ENCODE data around the gene UAP1L1. TPM values are rescaled to one million over a fixed set of nuclear protein-coding genes. Genes with fewer than 3 reads are reported as not detected.

The UAP1L1 gene
- total RNA-seq, 2 experiments from 2014 or later, result 6.5 to 6.8 TPM

DNA sequence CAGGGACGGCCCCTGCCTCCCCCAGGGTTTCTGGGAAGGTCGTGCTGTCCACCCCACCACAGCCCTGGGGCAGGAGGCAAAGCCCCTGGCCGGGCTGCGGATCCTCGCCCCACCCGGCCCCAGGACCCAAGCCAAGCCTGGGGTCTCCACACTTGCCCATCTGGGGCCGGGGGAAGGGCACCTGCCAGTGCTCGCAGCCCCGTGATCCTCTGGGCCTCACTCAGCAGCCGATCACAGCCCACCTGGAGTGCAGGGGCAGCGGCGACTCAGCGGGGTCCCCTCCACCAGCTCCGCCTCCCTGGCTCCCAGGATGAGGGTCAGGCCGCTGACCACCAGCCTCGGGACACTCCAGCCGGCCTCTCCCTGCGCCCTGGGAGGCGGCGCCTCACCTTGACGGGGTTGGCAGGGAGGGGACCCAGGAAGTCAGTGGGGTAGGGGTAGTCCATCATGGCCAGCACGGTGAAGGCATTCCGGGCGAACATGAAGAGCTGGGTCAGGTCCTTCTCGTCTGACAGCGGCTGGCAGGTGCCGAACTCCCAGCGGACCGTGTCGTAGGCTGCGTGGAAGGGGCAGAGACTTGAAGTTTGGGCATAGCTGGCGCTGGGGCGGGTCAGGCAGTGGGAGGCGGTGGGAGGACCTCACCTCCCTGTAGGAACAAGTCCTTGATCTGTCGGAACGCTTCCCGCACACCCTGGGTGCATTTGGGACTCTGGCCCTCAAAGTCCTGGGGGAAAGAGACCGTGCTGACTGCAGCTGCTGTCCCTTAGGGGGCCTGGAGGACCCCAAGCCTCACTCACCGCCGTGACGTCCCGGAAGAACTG, 35.5 kb downstream of the UAP1L1 start:
- Mint-ChIP-seq H3K27ac (peak overlapping the region; percentile 44), H3K4me1 (ENCODE audit: low read depth) (no peaks in the 10 kb centered on the region), H3K9me3 (no peaks in the 10 kb centered on the region), H3K4me3 (peak overlapping the region; percentile 79), H3K36me3 (ENCODE audit: low read depth) (peaks cover 28% of the 10 kb centered on the region), H3K27me3 (no peaks in the 10 kb centered on the region)
- Histone ChIP-seq H3K27ac (ENCODE audit: low read depth in 1 of 2, low read length in 2 of 2) (no peak overlapping the region), H3K4me3 (ENCODE audit: low read length) (no peak overlapping the region), H3K27me3 (ENCODE audit: control insufficient read depth in 1 of 2, insufficient read depth in 2 of 2, low read length in 2 of 2) (no peaks in the 10 kb centered on the region), H3K36me3 (ENCODE audit: insufficient read depth, low read length) (peaks cover 50% of the 10 kb centered on the region), H3K4me1 (ENCODE audit: insufficient read depth, low read length) (peaks cover 28% of the 10 kb centered on the region), H3K9me3 (ENCODE audit: control insufficient read depth in 1 of 2, insufficient read depth in 1 of 2, low read length in 2 of 2) (no peaks in the 10 kb centered on the region)
- peak in 1 of 14 experiments; percentile 40 for DNase-seq
- no peak for ATAC-seq (ENCODE audit: poor library complexity)
- TF ChIP-seq, protein P1, sequence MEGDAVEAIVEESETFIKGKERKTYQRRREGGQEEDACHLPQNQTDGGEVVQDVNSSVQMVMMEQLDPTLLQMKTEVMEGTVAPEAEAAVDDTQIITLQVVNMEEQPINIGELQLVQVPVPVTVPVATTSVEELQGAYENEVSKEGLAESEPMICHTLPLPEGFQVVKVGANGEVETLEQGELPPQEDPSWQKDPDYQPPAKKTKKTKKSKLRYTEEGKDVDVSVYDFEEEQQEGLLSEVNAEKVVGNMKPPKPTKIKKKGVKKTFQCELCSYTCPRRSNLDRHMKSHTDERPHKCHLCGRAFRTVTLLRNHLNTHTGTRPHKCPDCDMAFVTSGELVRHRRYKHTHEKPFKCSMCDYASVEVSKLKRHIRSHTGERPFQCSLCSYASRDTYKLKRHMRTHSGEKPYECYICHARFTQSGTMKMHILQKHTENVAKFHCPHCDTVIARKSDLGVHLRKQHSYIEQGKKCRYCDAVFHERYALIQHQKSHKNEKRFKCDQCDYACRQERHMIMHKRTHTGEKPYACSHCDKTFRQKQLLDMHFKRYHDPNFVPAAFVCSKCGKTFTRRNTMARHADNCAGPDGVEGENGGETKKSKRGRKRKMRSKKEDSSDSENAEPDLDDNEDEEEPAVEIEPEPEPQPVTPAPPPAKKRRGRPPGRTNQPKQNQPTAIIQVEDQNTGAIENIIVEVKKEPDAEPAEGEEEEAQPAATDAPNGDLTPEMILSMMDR (IDR thresholded peaks at IDR 0.05), result no peak
- intact Hi-C loops (cut with DNase I, micrococcal nuclease), result no loop called here
- CTCF ChIA-PET, result interaction anchor here (0.8 to 1.6 kb wide), 3 partner anchors 17 to 124 kb away, joined by 3 to 4 read pairs (median 4); partner anchors contain the start of gene RNF224
- POLR2A ChIA-PET, result interaction anchor here (0.9 to 2.9 kb wide), 5 partner anchors 17 to 128 kb away, joined by 3 to 10 read pairs (median 8); partner anchors contain the start of genes MAN1B1 and TUBB4B

DNA sequence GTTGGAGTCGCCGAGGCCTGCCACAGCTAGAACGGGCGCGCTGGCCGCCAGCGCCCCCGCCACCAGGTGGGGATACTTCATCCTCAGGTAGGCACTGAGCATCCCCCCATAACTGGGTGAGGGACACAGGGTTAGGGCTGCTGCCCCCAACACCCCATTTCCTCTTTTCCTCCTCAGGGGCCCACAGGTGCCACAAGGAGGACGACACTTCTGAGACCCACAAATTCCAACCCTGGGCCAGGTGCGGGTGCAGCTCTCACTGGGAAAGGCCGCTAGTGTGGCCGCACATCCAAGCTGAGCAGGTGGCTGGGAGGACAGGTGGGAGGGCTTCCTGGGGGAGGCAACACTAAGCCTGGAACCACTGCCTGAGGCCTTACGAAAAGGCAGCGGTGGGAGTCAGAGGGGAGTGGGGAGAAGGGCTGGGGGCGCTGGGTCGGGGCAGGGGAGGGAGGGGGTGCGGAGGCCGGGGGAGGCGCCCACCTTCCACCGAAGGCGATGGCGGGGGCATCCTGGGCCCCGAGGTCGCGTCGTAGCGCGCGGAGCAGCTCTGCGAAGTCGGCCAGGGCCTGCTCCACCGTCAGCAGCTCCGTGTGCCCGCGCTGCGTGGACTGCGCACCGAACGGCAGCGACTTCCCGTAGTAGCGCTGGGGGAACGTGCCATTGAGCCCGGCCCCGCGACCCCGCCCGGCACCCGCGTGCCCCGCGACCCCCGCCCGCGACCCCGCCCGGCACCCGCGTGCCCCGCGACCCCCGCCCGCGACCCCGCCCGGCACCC, 36.3 kb downstream of the UAP1L1 start:
- Histone ChIP-seq H3K4me3 (ENCODE audit: low read length) (peak overlapping the region; percentile 48), H3K4me1 (ENCODE audit: insufficient read depth, low read length) (peaks cover 28% of the 10 kb centered on the region), H3K27me3 (ENCODE audit: control insufficient read depth in 1 of 2, insufficient read depth in 2 of 2, low read length in 2 of 2) (no peaks in the 10 kb centered on the region), H3K36me3 (ENCODE audit: insufficient read depth, low read length) (peaks cover 42% of the 10 kb centered on the region), H3K9me3 (ENCODE audit: control insufficient read depth in 1 of 2, insufficient read depth in 1 of 2, low read length in 2 of 2) (no peaks in the 10 kb centered on the region), H3K27ac (ENCODE audit: low read depth in 1 of 2, low read length in 2 of 2) (no peak overlapping the region)
- TF ChIP-seq, protein P1 (IDR thresholded peaks at IDR 0.05), result no peak
- Mint-ChIP-seq H3K4me1 (ENCODE audit: low read depth) (no peaks in the 10 kb centered on the region), H3K27ac (peak overlapping the region; percentile 44), H3K36me3 (ENCODE audit: low read depth) (peaks cover 25% of the 10 kb centered on the region), H3K4me3 (peak overlapping the region; percentile 79), H3K9me3 (no peaks in the 10 kb centered on the region), H3K27me3 (no peaks in the 10 kb centered on the region)
- DNase-seq, result peak in 9 of 14 experiments; percentile 21 to 72 (median 34)
- peak; percentile 51 for ATAC-seq (ENCODE audit: poor library complexity)
- intact Hi-C loops (cut with DNase I, micrococcal nuclease), result loop anchor here (1.0 to 2.0 kb wide), 3 partner anchors 16 to 26 kb away; no protein-coding TSS in a partner anchor
- ChIA-PET CTCF (interaction anchor here (0.6 to 1.6 kb wide), 4 partner anchors 18 to 123 kb away, joined by 3 to 4 read pairs (median 4); partner anchors contain the start of gene RNF224), POLR2A (interaction anchor here (0.6 to 2.9 kb wide), 7 partner anchors 16 to 129 kb away, joined by 3 to 10 read pairs (median 7); partner anchors contain the start of genes MAN1B1 and TUBB4B)

DNA sequence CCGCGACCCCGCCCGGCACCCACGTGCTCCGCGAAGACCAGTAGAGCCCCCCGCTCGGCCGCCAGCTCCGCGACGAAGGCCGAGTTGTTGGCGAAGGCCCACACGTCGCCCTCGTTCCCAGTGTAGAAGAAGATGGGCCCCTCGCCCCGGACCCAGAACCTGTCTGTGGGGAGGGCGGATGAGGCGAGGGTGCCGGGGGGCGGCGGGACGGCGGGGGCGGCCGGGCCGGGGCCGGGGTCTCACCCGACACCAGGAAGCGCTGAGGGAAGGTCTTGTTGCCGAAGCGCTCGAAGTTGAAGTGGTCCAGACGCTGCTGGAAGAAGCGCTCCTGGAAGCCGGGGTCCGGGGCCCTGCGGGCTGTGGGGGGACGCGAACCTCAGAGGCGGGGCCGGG, 36.9 kb downstream of the UAP1L1 start:
- Histone ChIP-seq H3K9me3 (ENCODE audit: control insufficient read depth in 1 of 2, insufficient read depth in 1 of 2, low read length in 2 of 2) (no peaks in the 10 kb centered on the region), H3K27me3 (ENCODE audit: control insufficient read depth in 1 of 2, insufficient read depth in 2 of 2, low read length in 2 of 2) (no peaks in the 10 kb centered on the region), H3K27ac (ENCODE audit: low read depth in 1 of 2, low read length in 2 of 2) (peak overlapping the region in 1 of 2 donors; percentile 46), H3K36me3 (ENCODE audit: insufficient read depth, low read length) (peaks cover 36% of the 10 kb centered on the region), H3K4me3 (ENCODE audit: low read length) (peak overlapping the region; percentile 48), H3K4me1 (ENCODE audit: insufficient read depth, low read length) (peaks cover 28% of the 10 kb centered on the region)
- Mint-ChIP-seq H3K9me3 (no peaks in the 10 kb centered on the region), H3K4me1 (ENCODE audit: low read depth) (no peaks in the 10 kb centered on the region), H3K4me3 (no peak overlapping the region), H3K27me3 (no peaks in the 10 kb centered on the region), H3K27ac (no peak overlapping the region), H3K36me3 (ENCODE audit: low read depth) (peaks cover 19% of the 10 kb centered on the region)
- ATAC-seq (ENCODE audit: poor library complexity), result peak; percentile 13
- TF ChIP-seq, protein P1 (IDR thresholded peaks at IDR 0.05), result no peak
- CTCF ChIA-PET, result interaction anchor here (0.6 to 1.6 kb wide), 3 partner anchors 19 to 122 kb away, joined by 4 read pairs; no protein-coding TSS in a partner anchor
- DNase-seq, result no peak
- POLR2A ChIA-PET, result interaction anchor here (0.6 to 2.9 kb wide), 7 partner anchors 15 to 128 kb away, joined by 3 to 10 read pairs (median 7); partner anchors contain the start of genes MAN1B1 and TUBB4B
- intact Hi-C loops (cut with DNase I, micrococcal nuclease), result loop anchor here (1.0 to 2.0 kb wide), 3 partner anchors 15 to 27 kb away; no protein-coding TSS in a partner anchor

All from CD4-positive, alpha-beta T cell (primary cell).